Activated CD4-positive, alpha-beta T cell treated with anti-CD3 and anti-CD28 coated beads for 48 hours (primary cell): ENCODE data around the gene SCARF1.

Source experiments
- DNase-seq: peaks from one replicate; pipeline ENCODE4 v3.0.0-alpha.2; 2020

Gene SCARF1

GRCh38 chr17:1647802-1648171 lies 2.3 kb upstream of the SCARF1 start:
- no peak for DNase-seq

- DNase-seq: no peak
These were observed 805 bp upstream of the SCARF1 start for GRCh38 chr17:1646199-1646875.

- peak; percentile 61 for DNase-seq
These were observed 882 bp downstream of the SCARF1 start for GRCh38 chr17:1644493-1645206.

GRCh38 chr17:1643999-1644492 lies 1.5 kb downstream of the SCARF1 start:
- DNase-seq: no peak

- peak; percentile 68 for DNase-seq
These were observed 2.1 kb downstream of the SCARF1 start for GRCh38 chr17:1643293-1643998.

- no peak for DNase-seq
These were observed 4.5 kb downstream of the SCARF1 start for GRCh38 chr17:1641065-1641403.

- no peak for DNase-seq
These were observed 5.0 kb downstream of the SCARF1 start for GRCh38 chr17:1640329-1641064.

- DNase-seq: no peak
These were observed 5.9 kb downstream of the SCARF1 start for GRCh38 chr17:1639549-1640180.

GRCh38 chr17:1638624-1639300 lies 6.8 kb downstream of the SCARF1 start:
- DNase-seq: no peak

- no peak for DNase-seq
These were observed 7.4 kb downstream of the SCARF1 start for GRCh38 chr17:1638171-1638590.

- DNase-seq: no peak
These were observed 8.7 kb downstream of the SCARF1 start for GRCh38 chr17:1636732-1637285.

GRCh38 chr17:1635675-1636465 lies 9.7 kb downstream of the SCARF1 start:
- DNase-seq: no peak

GRCh38 chr17:1634841-1635650 lies 10.5 kb downstream of the SCARF1 start:
- no peak for DNase-seq

GRCh38 chr17:1630662-1631061 lies 14.9 kb downstream of the SCARF1 start:
- no peak for DNase-seq

- peak; percentile 88 for DNase-seq
These were observed 15.8 kb downstream of the SCARF1 start for GRCh38 chr17:1629504-1630310.

GRCh38 chr17:1628856-1629503 lies 16.6 kb downstream of the SCARF1 start:
- DNase-seq: peak; percentile 91

GRCh38 chr17:1627982-1628855 lies 17.3 kb downstream of the SCARF1 start, which contains the start of gene SLC43A2:
Gene SLC43A2 (minus strand): TSS chr17:1628834. CDS start chr17:1627874, 960 bp downstream.
- peak; percentile 80 for DNase-seq
